NCI-H82 (cell line): ENCODE measurements around the gene DIP2B.

Experiments used
- DNase-seq: peaks from one replicate; lab custom pipeline; 2025; lab: John Stamatoyannopoulos, UW

DIP2B gene

GRCh38 chr12:50772470-50772869 lies 267.7 kb downstream of the DIP2B start:
- no peak for DNase-seq

- DNase-seq, result no peak
Measured at GRCh38 chr12:50772877-50773276, 268.1 kb downstream of the DIP2B start.

GRCh38 chr12:50775251-50775650 lies 270.5 kb downstream of the DIP2B start:
- no peak for DNase-seq

- DNase-seq, result no peak
Measured at GRCh38 chr12:50776749-50777728, 272.3 kb downstream of the DIP2B start.

- no peak for DNase-seq
Measured at GRCh38 chr12:50778663-50779590, 274.1 kb downstream of the DIP2B start.

GRCh38 chr12:50780013-50780412 lies 275.2 kb downstream of the DIP2B start:
- no peak for DNase-seq

- no peak for DNase-seq
Measured at GRCh38 chr12:50784501-50784900, 279.7 kb downstream of the DIP2B start.

GRCh38 chr12:50785406-50786001 lies 280.7 kb downstream of the DIP2B start:
- DNase-seq, result no peak

- DNase-seq, result no peak
Measured at GRCh38 chr12:50786498-50787231, 281.9 kb downstream of the DIP2B start.

GRCh38 chr12:50787618-50788017 lies 282.8 kb downstream of the DIP2B start:
- DNase-seq, result no peak

- DNase-seq, result no peak
Measured at GRCh38 chr12:50788561-50788960, 283.8 kb downstream of the DIP2B start.

- DNase-seq, result no peak
Measured at GRCh38 chr12:50790081-50790480, 285.3 kb downstream of the DIP2B start.
